Ramos (cell line): ENCODE results near the gene RAD51AP1.

Experiments
- in situ Hi-C: fragments of 300-500 bp; cut with MboI; formaldehyde crosslinking; loops from one replicate; pipeline ENCODE4 v1.14.3; 2022; ENCODE audit warnings: low sequenced_read_pairs; ENCODE audit not compliant: unreplicated experiment

RAD51AP1 gene

GRCh38 chr12:4587108-4587507 lies 48.4 kb downstream of the RAD51AP1 start:
- in situ Hi-C loops = no loop called here

- in situ Hi-C loops = no loop called here
Measured at GRCh38 chr12:4588916-4589315, 50.2 kb downstream of the RAD51AP1 start.

GRCh38 chr12:4589941-4590340 lies 51.3 kb downstream of the RAD51AP1 start:
- in situ Hi-C loops = no loop called here

GRCh38 chr12:4591180-4591687 lies 52.5 kb downstream of the RAD51AP1 start:
- in situ Hi-C loops = no loop called here

GRCh38 chr12:4595881-4596280 lies 57.2 kb downstream of the RAD51AP1 start:
- in situ Hi-C loops = no loop called here

GRCh38 chr12:4603421-4603820 lies 64.7 kb downstream of the RAD51AP1 start:
- in situ Hi-C loops = no loop called here

GRCh38 chr12:4603946-4604345 lies 65.3 kb downstream of the RAD51AP1 start:
- in situ Hi-C loops = no loop called here

GRCh38 chr12:4604684-4605193 lies 66.0 kb downstream of the RAD51AP1 start:
- in situ Hi-C loops = no loop called here

- in situ Hi-C loops = no loop called here
Measured at GRCh38 chr12:4607056-4607455, 68.4 kb downstream of the RAD51AP1 start.

GRCh38 chr12:4609071-4609470 lies 70.4 kb downstream of the RAD51AP1 start:
- in situ Hi-C loops = no loop called here
